ENCODE results near the gene CYFIP1. TPM values are rescaled to one million over a fixed set of nuclear protein-coding genes. Genes with fewer than 3 reads are reported as not detected.

The CYFIP1 gene
- polyA plus RNA-seq, 1 donor from 2014 or later, result 9.3 TPM

DNA sequence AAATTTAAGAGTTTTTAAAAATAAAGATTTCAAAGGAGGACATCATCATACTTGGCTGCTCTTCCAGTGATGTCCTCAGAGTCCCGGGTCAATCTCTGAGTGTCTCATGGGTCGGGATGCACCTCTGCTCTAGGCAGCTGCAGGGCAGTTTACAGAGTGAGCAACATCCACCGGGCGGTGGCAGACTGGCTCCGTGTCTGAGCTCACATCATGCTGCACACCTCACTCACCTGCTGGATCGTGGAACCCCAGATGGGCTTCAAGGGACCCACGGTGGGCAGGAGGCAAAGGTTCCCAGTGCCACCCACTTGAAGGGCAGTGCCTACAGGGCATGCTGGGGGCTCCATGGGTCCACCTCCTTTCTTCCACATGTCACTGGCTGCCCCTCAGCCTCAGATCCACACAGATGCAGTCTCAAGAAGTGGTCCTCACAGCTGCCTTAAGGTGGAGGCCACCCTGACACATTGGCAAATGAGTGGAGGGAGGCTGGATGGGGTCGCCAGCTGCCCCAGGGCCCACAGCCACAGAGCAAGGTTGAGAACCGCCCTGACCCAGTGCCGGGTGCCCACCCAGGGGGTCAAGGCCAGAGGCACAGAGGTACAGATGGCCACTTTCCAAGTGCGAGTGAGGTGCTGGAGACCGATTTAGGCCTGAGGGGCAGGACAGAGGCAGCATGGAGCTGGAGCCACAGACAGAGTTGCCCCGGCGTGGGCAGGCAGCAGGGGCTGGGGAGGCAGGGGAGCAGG is 25.2 kb downstream of the CYFIP1 start:
- no peaks in the 10 kb centered on the region for H3F3A ChIP-seq (ENCODE audit: insufficient read depth, low read length, poor library complexity, severe bottlenecking)
- H3K9me2 ChIP-seq (ENCODE audit: insufficient read depth, low read length), result no peaks in the 10 kb centered on the region
- H3K36me3 ChIP-seq (ENCODE audit: insufficient read depth, low read length), result no peaks in the 10 kb centered on the region
- no peaks in the 10 kb centered on the region for H4K20me1 ChIP-seq (ENCODE audit: insufficient read depth)
- no peak overlapping the region for H3K4me2 ChIP-seq (ENCODE audit: low read length)
- peaks cover 4% of the 10 kb centered on the region for H3K79me2 ChIP-seq (replicated peaks; ENCODE audit: insufficient read depth, low read length)
- no peaks in the 10 kb centered on the region for H3K9me3 ChIP-seq (ENCODE audit: low read length)
- no peaks in the 10 kb centered on the region for H3K27me3 ChIP-seq (ENCODE audit: insufficient read depth, low read depth, low read length)
- H3K9ac ChIP-seq (ENCODE audit: low read length), result no peak overlapping the region
- no peak overlapping the region for H3K27ac ChIP-seq (ENCODE audit: low read length)
- TF ChIP-seq EP300 (conservative IDR thresholded peaks at IDR 0.05; ENCODE audit: poor library complexity, severe bottlenecking) (no peak), POLR2AphosphoS5 (IDR thresholded peaks at IDR 0.05) (no peak), RAD21 (conservative IDR thresholded peaks at IDR 0.05) (no peak), SMC3 (conservative IDR thresholded peaks at IDR 0.05; ENCODE audit: poor library complexity) (no peak), EZH2 (IDR thresholded peaks at IDR 0.05; ENCODE audit: borderline replicate concordance, insufficient read depth, low read length, poor library complexity, severe bottlenecking) (no peak), TAF1 (IDR thresholded peaks at IDR 0.05; ENCODE audit: low read depth) (no peak), MXI1 (conservative IDR thresholded peaks at IDR 0.05; ENCODE audit: poor library complexity, severe bottlenecking) (no peak)
- TF ChIP-seq, protein P1, sequence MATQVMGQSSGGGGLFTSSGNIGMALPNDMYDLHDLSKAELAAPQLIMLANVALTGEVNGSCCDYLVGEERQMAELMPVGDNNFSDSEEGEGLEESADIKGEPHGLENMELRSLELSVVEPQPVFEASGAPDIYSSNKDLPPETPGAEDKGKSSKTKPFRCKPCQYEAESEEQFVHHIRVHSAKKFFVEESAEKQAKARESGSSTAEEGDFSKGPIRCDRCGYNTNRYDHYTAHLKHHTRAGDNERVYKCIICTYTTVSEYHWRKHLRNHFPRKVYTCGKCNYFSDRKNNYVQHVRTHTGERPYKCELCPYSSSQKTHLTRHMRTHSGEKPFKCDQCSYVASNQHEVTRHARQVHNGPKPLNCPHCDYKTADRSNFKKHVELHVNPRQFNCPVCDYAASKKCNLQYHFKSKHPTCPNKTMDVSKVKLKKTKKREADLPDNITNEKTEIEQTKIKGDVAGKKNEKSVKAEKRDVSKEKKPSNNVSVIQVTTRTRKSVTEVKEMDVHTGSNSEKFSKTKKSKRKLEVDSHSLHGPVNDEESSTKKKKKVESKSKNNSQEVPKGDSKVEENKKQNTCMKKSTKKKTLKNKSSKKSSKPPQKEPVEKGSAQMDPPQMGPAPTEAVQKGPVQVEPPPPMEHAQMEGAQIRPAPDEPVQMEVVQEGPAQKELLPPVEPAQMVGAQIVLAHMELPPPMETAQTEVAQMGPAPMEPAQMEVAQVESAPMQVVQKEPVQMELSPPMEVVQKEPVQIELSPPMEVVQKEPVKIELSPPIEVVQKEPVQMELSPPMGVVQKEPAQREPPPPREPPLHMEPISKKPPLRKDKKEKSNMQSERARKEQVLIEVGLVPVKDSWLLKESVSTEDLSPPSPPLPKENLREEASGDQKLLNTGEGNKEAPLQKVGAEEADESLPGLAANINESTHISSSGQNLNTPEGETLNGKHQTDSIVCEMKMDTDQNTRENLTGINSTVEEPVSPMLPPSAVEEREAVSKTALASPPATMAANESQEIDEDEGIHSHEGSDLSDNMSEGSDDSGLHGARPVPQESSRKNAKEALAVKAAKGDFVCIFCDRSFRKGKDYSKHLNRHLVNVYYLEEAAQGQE (IDR thresholded peaks at IDR 0.05; ENCODE audit: borderline replicate concordance), result no peak
- TF ChIP-seq, protein P2, sequence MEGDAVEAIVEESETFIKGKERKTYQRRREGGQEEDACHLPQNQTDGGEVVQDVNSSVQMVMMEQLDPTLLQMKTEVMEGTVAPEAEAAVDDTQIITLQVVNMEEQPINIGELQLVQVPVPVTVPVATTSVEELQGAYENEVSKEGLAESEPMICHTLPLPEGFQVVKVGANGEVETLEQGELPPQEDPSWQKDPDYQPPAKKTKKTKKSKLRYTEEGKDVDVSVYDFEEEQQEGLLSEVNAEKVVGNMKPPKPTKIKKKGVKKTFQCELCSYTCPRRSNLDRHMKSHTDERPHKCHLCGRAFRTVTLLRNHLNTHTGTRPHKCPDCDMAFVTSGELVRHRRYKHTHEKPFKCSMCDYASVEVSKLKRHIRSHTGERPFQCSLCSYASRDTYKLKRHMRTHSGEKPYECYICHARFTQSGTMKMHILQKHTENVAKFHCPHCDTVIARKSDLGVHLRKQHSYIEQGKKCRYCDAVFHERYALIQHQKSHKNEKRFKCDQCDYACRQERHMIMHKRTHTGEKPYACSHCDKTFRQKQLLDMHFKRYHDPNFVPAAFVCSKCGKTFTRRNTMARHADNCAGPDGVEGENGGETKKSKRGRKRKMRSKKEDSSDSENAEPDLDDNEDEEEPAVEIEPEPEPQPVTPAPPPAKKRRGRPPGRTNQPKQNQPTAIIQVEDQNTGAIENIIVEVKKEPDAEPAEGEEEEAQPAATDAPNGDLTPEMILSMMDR (IDR thresholded peaks at IDR 0.05; ENCODE audit: poor library complexity, severe bottlenecking), result no peak
- H2AFZ ChIP-seq (ENCODE audit: low read depth, low read length), result no peak overlapping the region
- H3K4me3 ChIP-seq (ENCODE audit: low read length), result no peak overlapping the region

DNA sequence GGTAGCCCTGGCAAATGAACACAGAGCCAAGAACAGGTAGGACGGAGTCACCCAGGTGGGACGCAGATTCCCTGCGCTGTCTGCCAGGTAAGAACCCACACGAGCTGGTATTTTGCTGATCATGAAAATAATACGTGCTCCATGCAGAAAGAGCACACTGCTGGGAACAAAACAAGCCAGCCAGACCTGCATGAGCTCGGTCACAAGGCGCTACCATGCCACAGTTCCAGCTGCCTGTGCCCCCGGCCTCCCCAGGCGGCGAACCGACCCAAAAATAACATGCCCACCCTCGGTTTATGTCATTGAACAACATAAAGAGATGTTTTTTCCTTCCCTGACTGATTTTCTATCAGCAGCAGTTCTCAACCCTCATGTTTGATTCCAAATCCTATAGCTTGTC is 25.8 kb downstream of the CYFIP1 start:
- Histone ChIP-seq H4K20me1 (ENCODE audit: insufficient read depth) (no peaks in the 10 kb centered on the region), H3K9ac (ENCODE audit: low read length) (no peak overlapping the region), H3F3A (ENCODE audit: insufficient read depth, low read length, poor library complexity, severe bottlenecking) (no peaks in the 10 kb centered on the region), H3K9me2 (ENCODE audit: insufficient read depth, low read length) (no peaks in the 10 kb centered on the region), H3K79me2 (replicated peaks; ENCODE audit: insufficient read depth, low read length) (peaks cover 4% of the 10 kb centered on the region), H3K36me3 (ENCODE audit: insufficient read depth, low read length) (no peaks in the 10 kb centered on the region), H3K27ac (ENCODE audit: low read length) (no peak overlapping the region), H3K4me2 (ENCODE audit: low read length) (no peak overlapping the region), H3K27me3 (ENCODE audit: insufficient read depth, low read depth, low read length) (no peaks in the 10 kb centered on the region), H3K4me3 (ENCODE audit: low read length) (no peak overlapping the region), H3K9me3 (ENCODE audit: low read length) (no peaks in the 10 kb centered on the region), H2AFZ (ENCODE audit: low read depth, low read length) (no peak overlapping the region)
- no peak for TF ChIP-seq EZH2 (IDR thresholded peaks at IDR 0.05; ENCODE audit: borderline replicate concordance, insufficient read depth, low read length, poor library complexity, severe bottlenecking)
- TF ChIP-seq SMC3 (conservative IDR thresholded peaks at IDR 0.05; ENCODE audit: poor library complexity), result no peak
- TF ChIP-seq, protein P2 (IDR thresholded peaks at IDR 0.05; ENCODE audit: poor library complexity, severe bottlenecking), result no peak

Data from neural cell (in vitro differentiated cells).